HL-60 (cell line): Measurements from ENCODE around the gene C17orf67.

Source experiments
- GABPA ChIP-seq: IDR thresholded peaks from 2 replicates; pipeline ENCODE4 v1.6.1; 2012; ENCODE audit warnings: low read depth
- POLR2AphosphoS5 ChIP-seq: IDR thresholded peaks from 2 replicates; pipeline ENCODE4 v1.6.1; 2012; ENCODE audit warnings: low read depth
- REST ChIP-seq: IDR thresholded peaks from 2 replicates; pipeline ENCODE4 v1.6.1; 2012; ENCODE audit warnings: low read depth; ENCODE audit not compliant: insufficient replicate concordance
- SPI1 ChIP-seq: IDR thresholded peaks from 2 replicates; pipeline ENCODE4 v1.6.1; 2012; ENCODE audit warnings: low read depth, mild to moderate bottlenecking, borderline replicate concordance
- TF ChIP-seq, protein P1 (sequence below): IDR thresholded peaks from one replicate; pipeline ENCODE4 v1.5.1; 2011; ENCODE audit warnings: low read length, control low read depth, inconsistent platforms; ENCODE audit not compliant: insufficient read depth

DNA sequence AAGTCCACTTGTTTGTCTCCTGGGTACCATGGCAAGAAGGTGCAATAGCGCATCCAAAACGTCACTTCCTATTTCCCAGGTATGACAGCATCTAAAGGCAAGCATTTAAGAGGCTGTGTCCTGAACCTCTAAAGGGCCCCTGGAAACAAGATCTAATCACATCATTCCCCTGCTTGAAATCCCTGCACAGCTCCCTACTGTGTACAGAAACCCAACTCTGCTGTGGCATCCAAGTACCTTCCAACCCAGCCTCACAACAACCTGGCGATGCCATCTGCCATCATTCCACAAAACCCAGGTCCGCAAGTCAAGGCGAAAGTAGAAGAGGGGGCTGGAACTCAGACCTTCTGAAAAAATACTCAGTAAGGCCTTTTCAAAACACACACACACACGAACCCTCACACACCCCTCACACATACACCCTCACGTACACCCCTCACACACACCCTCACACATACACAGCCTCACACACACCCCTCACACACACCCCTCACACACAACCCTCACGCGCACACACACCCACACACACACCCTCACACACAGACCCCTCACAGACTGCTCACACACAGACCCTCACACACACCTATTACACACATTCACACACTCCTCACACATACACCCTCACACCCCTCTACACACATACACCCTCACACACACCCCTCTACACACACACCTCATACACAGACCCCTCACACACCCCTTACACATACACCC is 24.5 kb downstream of the C17orf67 start:
- no peak for TF ChIP-seq REST
- no peak for TF ChIP-seq GABPA
- TF ChIP-seq, protein P1, sequence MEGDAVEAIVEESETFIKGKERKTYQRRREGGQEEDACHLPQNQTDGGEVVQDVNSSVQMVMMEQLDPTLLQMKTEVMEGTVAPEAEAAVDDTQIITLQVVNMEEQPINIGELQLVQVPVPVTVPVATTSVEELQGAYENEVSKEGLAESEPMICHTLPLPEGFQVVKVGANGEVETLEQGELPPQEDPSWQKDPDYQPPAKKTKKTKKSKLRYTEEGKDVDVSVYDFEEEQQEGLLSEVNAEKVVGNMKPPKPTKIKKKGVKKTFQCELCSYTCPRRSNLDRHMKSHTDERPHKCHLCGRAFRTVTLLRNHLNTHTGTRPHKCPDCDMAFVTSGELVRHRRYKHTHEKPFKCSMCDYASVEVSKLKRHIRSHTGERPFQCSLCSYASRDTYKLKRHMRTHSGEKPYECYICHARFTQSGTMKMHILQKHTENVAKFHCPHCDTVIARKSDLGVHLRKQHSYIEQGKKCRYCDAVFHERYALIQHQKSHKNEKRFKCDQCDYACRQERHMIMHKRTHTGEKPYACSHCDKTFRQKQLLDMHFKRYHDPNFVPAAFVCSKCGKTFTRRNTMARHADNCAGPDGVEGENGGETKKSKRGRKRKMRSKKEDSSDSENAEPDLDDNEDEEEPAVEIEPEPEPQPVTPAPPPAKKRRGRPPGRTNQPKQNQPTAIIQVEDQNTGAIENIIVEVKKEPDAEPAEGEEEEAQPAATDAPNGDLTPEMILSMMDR = no peak
- no peak for TF ChIP-seq POLR2AphosphoS5
- no peak for TF ChIP-seq SPI1
